K562 (cell line): ENCODE results near the gene STUB1. TPM values are rescaled to one million over a fixed set of nuclear protein-coding genes. Genes with fewer than 3 reads are reported as not detected.

Experiments
- AFF4 ChIP-seq: sonication (generic); formaldehyde crosslinking; IDR thresholded peaks from 2 replicates; pipeline ENCODE4 v1.8.0; 2023; ENCODE audit warnings: mild to moderate bottlenecking, missing genetic modification reagents
- CEBPG ChIP-seq, 3 experiments: fragments of 200-800 bp in 1 of 3; sonication (Bioruptor generic) in 1 of 3; sonication (generic) in 1 of 3; formaldehyde crosslinking in 1 of 3; IDR thresholded peaks in 2 of 3; conservative IDR thresholded peaks in 1 of 3; 2 replicates each; pipeline versions ENCODE4 v1.6.1 to v1.8.0; 2016 to 2022; ENCODE audit warnings: missing compliant biosample characterization in 2 of 3, missing genetic modification characterization in 2 of 3, mild to moderate bottlenecking in 1 of 3, missing genetic modification reagents in 1 of 3
- E2F3 ChIP-seq: fragments of 250-450 bp; sonication (Bioruptor Pico); IDR thresholded peaks from 2 replicates; pipeline ENCODE4 v1.4.0; 2020; ENCODE audit warnings: mild to moderate bottlenecking
- EP300 ChIP-seq: IDR thresholded peaks from 2 replicates; pipeline ENCODE4 v1.6.1; 2012; ENCODE audit warnings: low read length, improper control_type of control experiment
- KAT7 ChIP-seq: sonication (generic); formaldehyde crosslinking; IDR thresholded peaks from 2 replicates; pipeline ENCODE4 v1.8.0; 2022; ENCODE audit warnings: missing genetic modification reagents, mild to moderate bottlenecking, borderline replicate concordance
- KDM5B ChIP-seq: fragments of 200-600 bp; sonication (generic); IDR thresholded peaks from 2 replicates; pipeline ENCODE4 v1.6.1; 2012; ENCODE audit warnings: low read depth, mild to moderate bottlenecking, moderate library complexity, low read length, control low read depth, inconsistent platforms; ENCODE audit not compliant: insufficient replicate concordance
- MED1 ChIP-seq: sonication (generic); formaldehyde crosslinking; IDR thresholded peaks from 2 replicates; pipeline ENCODE4 v1.8.1; 2023; ENCODE audit warnings: missing genetic modification reagents, borderline replicate concordance
- NFXL1 ChIP-seq: fragments of 450-650 bp; formaldehyde crosslinking; IDR thresholded peaks from 2 replicates; pipeline ENCODE4 v1.4.0; 2021; ENCODE audit warnings: mild to moderate bottlenecking
- PPARD ChIP-seq: fragments of 250-450 bp; sonication (Bioruptor Pico); IDR thresholded peaks from 2 replicates; pipeline ENCODE4 v1.8.0; 2022; ENCODE audit warnings: inconsistent platforms, mild to moderate bottlenecking, moderate library complexity
- RFX7 ChIP-seq: fragments of 250-450 bp; sonication (Bioruptor Pico); IDR thresholded peaks from 2 replicates; pipeline ENCODE4 v1.5.1; 2021; ENCODE audit warnings: mild to moderate bottlenecking
- ZBTB9 ChIP-seq: fragments of 450-650 bp; formaldehyde crosslinking; IDR thresholded peaks from 2 replicates; pipeline ENCODE4 v1.4.0; 2020; ENCODE audit warnings: mild to moderate bottlenecking, moderate library complexity
- ZNF592 ChIP-seq: fragments of 450-650 bp; IDR thresholded peaks from 2 replicates; pipeline ENCODE4 v1.6.1; 2017; ENCODE audit warnings: antibody characterized with exemption, mild to moderate bottlenecking
- polyA plus RNA-seq, 8 experiments: library from polyadenylated mRNA; depleted of rRNA in 4 of 8; stranded (reverse) in 5 of 8; unstranded in 3 of 8; fragments of >200 nt; fragmentation: Nextera tagmentation in 2 of 8; fragmentation: Illumina TruSeq in 1 of 8; extraction: Ambion mirVana in 2 of 8; extraction: Trizol in 1 of 8; gene quantifications; 2 replicates each; pipeline versions ENCODE4 v1.2.1 to v1.2.3, GENCODE V29; 2011 to 2014; ENCODE audit warnings: inconsistent platforms in 1 of 8, missing spikeins in 1 of 8
- total RNA-seq, 7 experiments: library from RNA; depleted of rRNA in 6 of 7; stranded (reverse); fragments of >200 nt in 6 of 7; fragmentation: Illumina TruSeq in 2 of 7; extraction: Trizol in 2 of 7; gene quantifications; 2 replicates each; pipeline versions ENCODE4 v1.2.1 to v1.2.3, GENCODE V29; 2011 to 2021; ENCODE audit warnings: low replicate concordance in 1 of 7
- TF ChIP-seq, protein P1 (sequence below): IDR thresholded peaks from 2 replicates; pipeline ENCODE4 v1.6.1; 2011; ENCODE audit warnings: borderline replicate concordance, low read depth, mild to moderate bottlenecking, moderate library complexity, low read length; ENCODE audit not compliant: insufficient read depth, poor library complexity, severe bottlenecking

STUB1 gene
- total and polyA plus RNA-seq, 9 of the 15 experiments (the other 6 are each of a cell fraction or from before 2014, with no cell fraction given), result 10.6 to 251 (median 152) TPM

- TF ChIP-seq ZBTB9 (CRISPR knock-in tag) (peak; percentile 69; the same call in 1 of the 2 replicates), NFXL1 (CRISPR knock-in tag) (no peak), E2F3 (CRISPR knock-in tag) (0 out of 2 replicates have a peak, but pooled peaks have one; percentile 40), CEBPG (CRISPR knock-in tag; IDR thresholded peaks at IDR 0.05) (peak; percentile 49; the same call in 1 of the 2 replicates), CEBPG (tag; conservative IDR thresholded peaks at IDR 0.05 in 1 of 2, IDR thresholded peaks at IDR 0.05 in 1 of 2) (peak in 1 of 2 experiments; percentile 72; a peak in 3 of 4 replicates), AFF4 (CRISPR knock-in tag) (peak; percentile 81; the same call in 1 of the 2 replicates), MED1 (CRISPR knock-in tag) (0 out of 2 replicates have a peak, but pooled peaks have one; percentile 72), RFX7 (CRISPR knock-in tag) (no peak), PPARD (CRISPR knock-in tag) (no peak), KAT7 (CRISPR knock-in tag) (peak; percentile 97; the same call in 1 of the 2 replicates), EP300 (peak; percentile 65), ZNF592 (peak; percentile 81), KDM5B (peak; percentile 35)
- TF ChIP-seq, protein P1, sequence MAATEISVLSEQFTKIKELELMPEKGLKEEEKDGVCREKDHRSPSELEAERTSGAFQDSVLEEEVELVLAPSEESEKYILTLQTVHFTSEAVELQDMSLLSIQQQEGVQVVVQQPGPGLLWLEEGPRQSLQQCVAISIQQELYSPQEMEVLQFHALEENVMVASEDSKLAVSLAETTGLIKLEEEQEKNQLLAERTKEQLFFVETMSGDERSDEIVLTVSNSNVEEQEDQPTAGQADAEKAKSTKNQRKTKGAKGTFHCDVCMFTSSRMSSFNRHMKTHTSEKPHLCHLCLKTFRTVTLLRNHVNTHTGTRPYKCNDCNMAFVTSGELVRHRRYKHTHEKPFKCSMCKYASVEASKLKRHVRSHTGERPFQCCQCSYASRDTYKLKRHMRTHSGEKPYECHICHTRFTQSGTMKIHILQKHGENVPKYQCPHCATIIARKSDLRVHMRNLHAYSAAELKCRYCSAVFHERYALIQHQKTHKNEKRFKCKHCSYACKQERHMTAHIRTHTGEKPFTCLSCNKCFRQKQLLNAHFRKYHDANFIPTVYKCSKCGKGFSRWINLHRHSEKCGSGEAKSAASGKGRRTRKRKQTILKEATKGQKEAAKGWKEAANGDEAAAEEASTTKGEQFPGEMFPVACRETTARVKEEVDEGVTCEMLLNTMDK, result peak; percentile 99
Observed at GRCh38 chr16:667780-668518, 12.3 kb upstream of the STUB1 start, which contains the start of gene RHOT2 (continued).
